Activated CD4-positive, CD25-positive, alpha-beta regulatory T cell treated with anti-CD3 and anti-CD28 coated beads, Interleukin-2, amount 50 U/mL, for 16 hours (primary cell): ENCODE measurements around the gene LHFPL3.
"Not testable (repeated sequence)": the region's sequence is repeated elsewhere in the genome, so short reads cannot be mapped to it uniquely, and the experiment has no call there.

Experiments used
- DNase-seq: peaks from one replicate; pipeline ENCODE4 v3.0.0-alpha.2; 2020; ENCODE audit warnings: low read depth, low spot score

LHFPL3 gene

DNA sequence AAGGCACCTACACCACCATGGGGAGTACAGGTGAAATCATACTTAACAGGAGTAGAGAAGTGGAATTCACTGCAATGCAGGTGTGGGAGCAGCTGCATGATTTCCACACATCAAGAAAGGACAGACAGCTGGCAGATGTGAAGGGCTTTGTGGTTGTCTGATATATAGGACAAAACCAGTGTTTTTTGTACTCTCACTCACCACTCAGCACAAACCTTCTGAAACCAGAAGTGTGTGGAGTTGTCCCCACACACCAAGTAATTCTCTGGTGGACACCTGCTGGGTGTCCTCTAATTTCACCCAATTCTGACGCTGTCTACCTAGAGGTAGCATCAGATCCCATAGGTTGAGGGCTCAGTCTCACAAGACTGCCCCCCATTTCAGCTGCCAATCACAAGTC, 357.9 kb downstream of the LHFPL3 start:
- no peak for DNase-seq

DNA sequence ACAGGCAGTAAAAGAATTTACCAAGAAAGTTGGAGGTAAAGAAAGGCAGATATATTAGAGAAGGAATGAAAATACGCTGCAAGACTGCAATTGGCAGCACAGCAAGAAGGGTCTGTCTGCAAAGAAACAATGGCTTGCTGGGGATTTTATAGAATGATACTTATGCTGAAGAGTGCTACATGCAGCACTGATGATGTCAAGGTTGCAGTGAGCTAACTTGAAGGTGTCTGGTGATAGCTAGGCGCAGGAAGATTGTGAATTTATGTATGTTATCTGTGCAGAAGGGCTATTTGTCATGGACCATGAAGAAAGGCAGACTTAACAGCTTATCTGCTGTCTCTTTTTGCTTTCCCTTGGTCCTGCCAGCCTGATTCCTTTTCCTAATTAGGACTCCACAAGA, 366.3 kb downstream of the LHFPL3 start:
- DNase-seq = no peak

DNA sequence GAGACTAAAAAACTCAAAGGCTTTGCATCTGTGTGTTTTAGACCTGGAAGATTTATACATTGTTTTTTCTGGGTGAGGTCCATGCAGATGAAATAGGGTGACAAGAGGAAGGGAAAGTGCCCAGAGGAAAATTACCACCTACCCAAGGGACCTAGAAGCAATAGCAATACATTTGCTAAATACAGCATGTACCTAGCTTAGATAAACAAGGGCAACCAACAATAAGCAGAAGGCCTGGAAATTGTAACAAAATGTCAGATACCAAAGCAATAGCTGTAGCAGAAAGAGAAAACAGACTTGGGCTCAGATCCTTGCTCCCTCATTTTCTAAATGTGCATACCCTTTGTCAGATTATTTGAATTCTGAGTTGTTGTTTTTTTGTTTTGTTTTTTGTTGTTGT, 367.2 kb downstream of the LHFPL3 start:
- no peak for DNase-seq

DNA sequence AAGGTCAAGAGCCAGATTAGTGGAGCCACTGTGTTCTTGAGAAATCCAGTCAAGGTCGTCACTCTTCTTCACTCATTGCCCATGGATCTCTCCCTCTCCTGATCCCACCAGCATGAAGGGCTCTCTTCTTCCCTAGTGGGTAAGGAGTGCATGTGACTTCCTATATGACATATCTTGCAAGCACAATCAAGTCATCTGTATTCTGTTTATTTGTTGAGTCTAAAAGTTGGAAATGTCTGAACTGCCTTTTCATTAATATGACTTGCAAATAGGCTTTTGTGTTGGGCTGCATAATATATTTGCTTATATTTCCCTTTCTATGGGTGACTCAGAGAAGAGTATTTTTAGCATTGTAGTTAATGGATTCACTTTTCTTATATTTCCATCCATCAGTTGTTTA, 371.9 kb downstream of the LHFPL3 start:
- no peak for DNase-seq

DNA sequence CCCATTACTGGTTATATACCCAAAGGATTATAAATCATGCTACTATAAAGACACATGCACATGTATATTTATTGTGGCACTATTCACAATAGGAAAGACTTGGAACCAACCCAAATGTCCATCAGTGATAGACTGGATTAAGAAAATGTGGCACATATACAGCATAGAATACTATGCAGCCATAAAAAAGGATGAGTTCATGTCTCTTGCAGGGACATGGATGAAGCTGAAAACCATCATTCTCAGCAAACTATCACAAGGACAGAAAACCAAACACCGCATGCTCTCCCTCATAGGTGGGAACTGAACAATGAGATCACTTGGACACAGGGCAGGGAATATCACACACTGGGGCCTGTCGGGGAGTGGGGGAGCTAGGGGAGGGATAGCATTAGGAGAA, 392.6 kb downstream of the LHFPL3 start:
- DNase-seq = not testable (repeated sequence)

DNA sequence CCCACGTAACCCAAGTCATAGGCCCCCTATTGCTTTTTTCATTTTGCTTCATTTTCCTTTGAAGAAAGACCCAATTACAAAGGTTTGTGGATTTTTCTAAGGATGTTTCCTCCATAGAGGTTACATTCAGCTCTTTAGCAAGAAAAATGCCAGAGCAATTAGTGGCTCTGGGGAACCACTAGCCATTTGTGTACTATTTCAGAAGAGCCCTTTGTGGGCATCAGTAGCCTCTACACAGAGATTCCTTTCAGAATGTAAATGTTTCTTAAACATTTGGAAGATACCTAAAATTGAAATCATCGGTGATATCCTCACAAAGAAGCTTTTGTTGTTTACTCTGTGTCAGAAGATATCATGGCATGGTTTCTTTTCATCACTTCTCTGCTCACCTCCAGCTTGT, 394.6 kb downstream of the LHFPL3 start:
- DNase-seq = no peak

DNA sequence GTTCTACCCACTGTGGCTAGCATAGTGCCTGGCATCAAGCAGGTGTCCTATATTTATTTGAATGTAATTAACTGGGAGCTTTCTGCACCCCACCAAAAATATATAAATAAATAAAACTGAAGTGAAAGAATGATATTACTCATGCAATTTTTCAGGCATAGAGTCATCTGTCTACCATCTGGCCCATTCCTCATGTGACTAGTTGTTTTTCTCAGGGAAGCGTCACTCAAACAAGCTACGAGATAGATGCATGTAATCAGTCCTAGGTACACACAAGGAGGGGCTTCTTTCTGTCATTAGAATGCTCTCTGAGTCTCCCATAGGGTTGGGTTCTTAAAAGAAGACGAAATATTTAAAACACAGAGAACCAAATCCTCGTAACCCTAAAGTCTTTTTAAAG, 430.1 kb downstream of the LHFPL3 start:
- DNase-seq = no peak

DNA sequence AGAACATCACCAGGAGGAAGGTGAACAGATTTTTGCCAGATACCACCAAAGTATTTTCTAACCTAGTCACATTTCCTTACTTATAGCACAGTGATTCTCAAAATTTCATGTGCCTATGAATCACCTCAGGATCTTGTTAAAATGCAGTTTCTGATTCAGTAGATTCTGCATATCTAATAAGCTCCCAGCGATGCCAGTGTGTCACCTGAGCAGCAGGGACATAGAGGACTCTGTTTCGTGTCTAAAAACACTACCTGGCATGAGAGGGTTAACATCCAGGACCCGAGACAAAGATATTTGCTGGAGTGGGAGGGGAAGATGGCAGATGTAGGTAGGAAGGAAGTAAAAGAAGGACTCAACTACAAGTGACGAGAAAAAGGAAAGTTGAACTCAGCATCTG, 433.5 kb downstream of the LHFPL3 start:
- no peak for DNase-seq

DNA sequence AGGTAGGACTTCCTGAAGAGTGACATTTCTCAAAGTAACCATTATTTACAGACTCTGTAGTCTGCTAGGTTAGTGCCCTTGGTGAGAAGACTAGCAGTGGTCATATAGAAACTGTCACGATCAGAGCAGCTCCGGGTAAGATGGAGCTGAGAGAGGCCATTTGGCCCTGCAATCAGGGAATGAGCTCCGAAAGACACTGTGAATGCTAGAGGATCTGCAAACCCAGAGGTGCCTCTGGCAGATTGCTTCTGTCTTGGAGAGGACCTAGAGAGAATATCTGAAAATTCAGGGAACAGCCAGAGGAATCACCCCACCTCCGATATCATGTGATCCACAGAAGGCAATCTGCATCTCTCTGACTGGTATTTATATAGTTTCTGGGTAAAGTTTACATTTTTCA, 438.7 kb downstream of the LHFPL3 start:
- DNase-seq = no peak

DNA sequence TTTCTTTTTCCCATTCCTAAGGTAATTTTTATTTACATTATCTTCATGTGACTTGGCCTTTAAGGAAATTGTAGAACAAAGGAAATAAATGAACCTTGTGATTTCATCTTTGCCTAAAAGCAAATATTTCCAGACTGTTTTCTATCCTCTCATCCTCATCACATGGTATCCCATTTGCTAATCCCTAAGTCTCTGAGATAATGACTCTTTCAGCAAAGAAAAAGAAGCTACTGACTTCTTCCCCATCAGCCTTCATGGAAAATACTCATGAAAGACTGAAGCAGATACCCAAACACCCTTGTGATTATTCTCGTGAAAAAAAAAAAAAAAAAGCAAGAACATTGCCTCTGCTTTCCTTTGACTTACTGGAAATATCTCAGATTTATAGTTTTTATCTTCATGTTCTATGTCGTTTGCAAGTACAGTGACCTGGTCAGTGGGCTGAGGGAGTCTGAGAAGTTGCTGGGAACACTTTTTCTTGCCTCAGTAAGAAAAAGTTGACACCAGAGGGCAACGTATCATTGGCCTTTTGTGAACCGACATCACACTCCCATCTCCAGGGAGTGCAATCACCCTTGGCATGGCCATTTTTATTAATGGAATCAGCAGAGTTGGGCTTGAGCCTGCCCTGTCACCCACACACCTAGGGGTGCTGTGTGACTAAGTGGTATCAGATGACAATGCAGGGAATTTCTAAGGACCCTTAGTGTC, 439.6 kb downstream of the LHFPL3 start:
- DNase-seq = no peak

DNA sequence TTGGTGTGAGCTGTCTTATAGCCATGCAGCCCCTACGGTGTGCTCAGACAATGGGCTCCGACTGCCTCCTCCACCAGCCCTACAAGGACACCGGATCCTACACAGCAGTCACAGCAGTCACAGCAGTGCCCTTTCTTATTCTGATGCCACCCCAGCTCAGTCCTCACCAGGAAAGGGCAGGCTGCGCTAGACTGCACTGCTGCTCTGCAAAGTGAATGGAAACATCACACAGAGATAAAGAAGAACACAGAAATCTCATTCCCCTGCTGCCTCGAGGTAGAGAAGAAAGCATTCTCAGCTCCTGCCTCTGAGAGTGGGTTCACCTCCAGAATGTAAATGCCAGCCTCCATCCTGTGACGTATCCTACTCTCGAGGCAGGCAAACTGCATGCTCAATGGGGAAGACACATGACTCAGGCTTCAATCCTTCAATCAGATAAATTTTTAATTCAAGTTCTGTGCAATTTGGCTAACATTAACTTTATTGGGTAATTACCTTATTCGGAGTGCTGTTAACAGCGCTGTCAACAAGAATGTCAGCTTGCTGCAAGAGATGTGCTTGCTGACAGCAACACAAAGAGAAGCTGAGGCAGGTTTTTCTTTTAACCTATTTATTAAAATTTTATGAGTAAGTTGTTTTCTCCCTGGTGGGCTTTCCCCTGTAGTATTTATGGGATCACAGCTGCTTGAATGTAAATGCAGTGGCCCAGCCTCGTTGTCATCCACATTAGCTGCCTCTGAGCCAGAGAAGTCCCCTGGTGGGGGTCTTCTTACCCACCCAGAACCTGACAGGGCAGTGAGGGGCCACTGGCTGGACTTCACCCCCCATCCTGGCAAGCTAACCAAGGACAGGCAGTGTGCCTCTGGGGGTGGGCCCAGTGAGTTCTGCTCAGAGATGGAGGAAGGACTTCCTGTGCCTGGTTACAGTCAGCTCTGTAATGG, 444.3 kb downstream of the LHFPL3 start:
- no peak for DNase-seq

DNA sequence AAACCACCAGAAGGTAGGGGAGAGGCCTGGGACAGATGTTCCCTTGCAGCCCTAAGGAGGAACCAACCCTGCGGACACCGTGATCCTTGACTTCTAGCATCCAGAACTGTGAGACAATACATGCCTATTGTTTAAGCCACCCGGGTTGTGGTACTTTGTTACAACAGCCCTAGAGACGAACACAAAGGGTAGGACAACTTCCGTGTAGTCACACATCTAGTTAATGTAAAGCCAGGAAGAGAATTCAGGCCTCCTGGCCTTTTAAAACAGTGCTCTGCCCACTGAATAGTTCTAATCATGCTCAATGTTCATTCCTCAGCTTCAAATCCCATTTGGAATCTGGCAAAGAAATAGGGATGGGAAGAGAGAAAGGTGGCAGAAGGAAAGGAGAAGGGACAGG, 445.4 kb downstream of the LHFPL3 start:
- DNase-seq = no peak

DNA sequence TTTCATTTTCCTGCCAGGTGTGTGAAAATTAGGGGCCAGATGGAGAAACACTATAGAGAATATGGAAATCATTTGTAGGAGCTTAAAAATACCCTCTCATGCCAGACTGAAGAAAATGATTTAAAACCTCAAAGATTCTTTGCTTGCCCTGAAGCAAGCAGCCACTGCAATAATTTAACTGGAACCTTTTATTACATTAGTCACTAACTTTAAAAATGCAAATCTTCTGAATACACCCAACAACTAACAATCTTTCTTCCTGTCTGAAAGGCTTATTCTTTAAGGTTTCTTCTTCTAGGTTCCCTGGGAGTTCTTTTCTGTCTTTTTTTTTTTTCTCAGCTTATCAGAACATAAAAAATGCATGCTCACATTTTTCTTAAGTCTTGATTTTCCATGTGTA, 447.1 kb downstream of the LHFPL3 start:
- DNase-seq = no peak

DNA sequence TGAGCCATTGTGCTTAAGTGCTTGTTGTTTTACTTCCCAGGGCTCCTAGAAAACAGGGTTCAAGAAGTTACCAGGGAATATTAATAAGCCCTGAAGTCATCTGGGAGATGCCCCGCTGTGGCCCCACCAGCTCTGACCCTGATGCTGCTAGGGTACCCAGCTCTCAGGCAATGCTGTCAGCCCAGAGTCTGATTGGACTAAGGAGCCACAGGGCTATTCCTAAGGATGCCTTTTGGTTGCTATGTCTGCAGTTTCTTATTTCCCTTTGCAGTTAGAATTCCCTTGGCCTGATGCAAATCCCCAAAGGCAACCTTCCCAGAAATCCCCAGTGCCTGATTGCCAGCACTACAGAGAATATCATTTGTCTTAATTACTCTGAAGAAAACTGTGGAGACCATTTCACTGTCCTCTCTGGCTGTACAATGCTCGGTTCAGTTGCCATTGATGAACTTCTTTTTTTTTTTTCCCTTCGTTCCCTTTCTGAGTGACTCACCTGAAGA, 448.9 kb downstream of the LHFPL3 start:
- no peak for DNase-seq

DNA sequence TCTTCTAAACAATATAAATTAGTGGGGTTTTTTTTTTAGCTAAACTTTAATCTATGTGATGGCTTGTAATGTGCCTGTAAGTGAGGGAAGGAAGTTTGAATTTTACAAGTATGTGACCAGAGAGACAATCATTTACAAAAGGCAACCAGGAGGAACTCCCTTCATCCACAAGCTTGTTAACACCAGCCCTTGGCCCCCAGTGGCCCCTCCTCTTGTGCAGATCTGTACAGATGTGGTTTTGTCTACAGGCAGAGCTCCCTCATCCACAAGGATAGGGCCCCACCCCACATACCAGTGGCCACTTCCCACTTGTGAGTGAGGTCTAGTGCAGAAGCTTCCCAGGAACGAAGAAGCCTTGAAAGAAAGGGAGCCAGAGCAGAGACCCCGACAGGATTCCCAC, 451.5 kb downstream of the LHFPL3 start:
- no peak for DNase-seq

DNA sequence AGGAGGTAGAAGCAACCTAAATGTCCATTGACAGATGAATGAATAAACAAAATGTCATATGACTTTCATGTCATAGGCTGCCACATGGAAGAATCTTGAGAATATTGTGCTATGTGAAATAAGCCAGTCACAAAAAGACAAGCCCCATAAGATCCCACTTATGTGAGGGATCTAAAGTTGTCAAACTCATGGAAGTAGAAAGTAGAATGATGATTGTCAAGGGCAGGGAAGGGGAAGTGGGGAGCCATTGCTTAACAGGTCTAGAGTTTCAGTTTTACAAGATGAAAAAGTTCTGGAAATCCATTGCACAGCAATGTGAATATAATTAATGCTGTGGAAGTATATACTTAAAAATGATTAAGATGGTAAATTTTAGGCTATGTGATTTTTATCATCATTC, 456.3 kb downstream of the LHFPL3 start:
- DNase-seq = no peak

DNA sequence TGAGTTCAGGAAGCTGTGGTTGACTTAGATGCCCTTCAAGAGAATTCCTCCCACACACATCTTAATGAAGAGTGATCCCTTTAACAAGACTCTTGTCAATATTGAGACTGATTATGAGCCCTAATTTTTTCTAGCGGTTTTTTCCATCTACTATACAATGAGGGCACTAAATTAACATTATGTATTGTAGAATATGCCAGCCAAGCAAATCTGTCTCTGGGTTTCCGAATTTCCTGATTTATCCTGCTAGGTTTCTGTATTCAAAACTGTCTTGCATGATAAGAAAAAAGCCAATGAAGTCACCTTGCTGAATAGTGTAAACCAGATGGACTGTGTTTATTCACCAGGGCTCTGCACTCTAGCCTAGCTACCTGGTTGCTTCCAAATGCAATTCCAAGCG, 461.4 kb downstream of the LHFPL3 start:
- DNase-seq = no peak

DNA sequence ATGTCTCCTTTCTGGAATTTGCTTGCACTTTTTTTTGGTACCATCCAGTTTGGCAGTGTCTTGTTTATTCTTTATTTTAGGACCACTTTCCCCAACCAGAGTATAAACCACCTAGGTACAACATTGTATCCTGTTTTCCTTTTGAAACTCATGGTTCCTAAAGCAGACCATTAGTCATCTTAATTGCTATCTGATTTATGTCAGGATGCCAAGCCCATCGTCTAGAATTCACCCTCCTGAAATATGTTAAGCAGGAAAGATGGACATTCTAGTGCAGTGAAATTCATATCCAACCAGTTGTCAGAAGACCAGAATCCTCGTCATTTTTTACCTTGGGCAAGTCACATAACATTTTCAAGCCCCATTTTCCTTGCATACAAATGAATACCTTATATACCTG, 462.0 kb downstream of the LHFPL3 start:
- no peak for DNase-seq

DNA sequence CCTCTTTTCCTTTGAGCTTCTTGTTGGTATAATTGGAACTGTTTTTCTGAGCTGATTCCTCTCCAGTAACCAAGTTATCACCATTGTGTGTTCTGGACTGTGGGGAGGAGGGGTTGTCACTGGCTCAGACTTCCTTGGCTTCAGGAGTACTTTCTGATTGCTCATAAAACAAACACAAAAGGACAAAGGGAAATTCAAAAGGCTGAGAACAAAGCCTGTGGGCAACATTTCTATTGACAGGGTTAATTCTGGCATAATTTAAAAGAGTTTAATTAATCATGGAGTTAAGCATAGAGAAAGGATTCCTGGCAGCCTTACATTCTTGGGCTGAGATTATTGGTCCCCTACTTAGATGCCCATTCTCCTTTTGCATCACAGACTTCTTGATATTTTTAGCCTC, 462.7 kb downstream of the LHFPL3 start:
- DNase-seq = no peak

DNA sequence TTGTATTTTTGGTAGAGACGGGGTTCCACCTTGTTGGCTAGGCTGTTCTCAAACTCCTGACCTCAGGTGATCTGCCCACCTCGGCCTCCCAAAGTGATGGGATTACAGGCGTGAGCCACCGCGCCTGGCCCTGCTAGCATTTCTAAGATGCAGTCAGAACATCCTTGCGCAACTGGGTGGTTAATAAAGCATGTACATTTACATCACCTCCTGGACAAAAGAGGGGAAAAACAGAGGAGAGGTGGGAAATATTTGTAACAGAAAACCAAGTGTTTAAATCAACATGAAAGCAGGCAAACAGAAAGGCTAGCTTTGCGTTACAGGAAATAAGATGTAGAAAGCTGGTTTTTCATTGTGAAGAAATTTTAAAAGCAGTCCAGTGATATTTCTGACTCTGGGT, 464.7 kb downstream of the LHFPL3 start:
- no peak for DNase-seq

DNA sequence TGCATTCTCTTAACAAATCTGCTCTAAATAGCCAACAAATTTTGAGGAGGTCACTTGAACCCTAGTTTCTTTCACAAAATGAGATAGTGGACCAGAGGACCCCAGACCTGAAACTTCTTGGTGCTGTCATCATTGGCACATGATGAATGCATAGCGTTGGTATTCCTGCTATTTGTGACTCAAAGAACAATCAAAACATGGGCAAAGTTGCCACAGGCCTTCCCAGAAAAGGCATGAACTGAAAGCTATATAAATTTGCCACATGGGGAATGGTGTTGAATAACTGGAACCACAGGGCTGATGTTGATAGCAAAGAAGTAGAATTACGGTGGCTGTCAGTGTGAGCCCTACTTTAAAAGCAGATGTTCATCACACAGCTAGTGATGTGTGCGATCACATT, 465.8 kb downstream of the LHFPL3 start:
- no peak for DNase-seq

DNA sequence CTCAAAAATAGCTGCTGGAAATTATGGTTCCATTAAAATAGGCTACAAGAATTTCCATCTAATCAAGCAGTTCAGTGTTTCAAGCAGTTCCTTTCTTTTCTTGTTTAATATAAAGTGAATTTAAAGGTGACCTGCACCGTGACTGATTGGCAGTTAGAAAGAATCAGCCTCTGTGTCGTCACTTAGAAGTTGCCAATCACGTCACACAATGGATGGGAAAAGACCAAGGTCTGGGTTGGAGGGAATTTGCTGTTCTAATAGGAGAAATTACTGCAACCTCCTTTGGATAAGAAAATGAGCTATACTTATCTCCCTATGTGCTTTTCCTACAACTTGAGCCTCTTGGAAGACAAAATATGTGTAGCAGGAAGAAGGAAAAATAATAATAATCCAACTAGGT, 466.2 kb downstream of the LHFPL3 start:
- no peak for DNase-seq

DNA sequence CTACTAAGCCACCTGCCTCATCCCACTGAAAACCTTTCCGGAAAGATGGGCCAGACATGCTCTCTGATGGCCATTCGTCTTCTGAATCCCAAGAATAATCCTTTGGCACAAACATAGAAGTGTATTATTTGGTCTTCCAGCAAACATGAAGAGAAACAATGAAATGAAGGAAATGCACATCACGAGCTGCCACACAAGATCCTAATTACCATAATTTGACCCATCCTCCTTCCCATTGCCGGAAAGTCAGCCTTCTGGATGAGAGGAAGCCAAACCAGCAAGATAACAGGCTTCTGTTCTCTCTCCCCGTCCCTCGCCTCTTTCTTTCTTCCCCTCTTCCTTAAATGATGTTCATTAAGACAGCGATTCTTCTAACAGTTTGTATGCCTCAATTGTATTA, 466.7 kb downstream of the LHFPL3 start:
- DNase-seq = no peak
